GM12878 (cell line): Measurements from ENCODE around the gene NDOR1. TPM values are rescaled to one million over a fixed set of nuclear protein-coding genes. Genes with fewer than 3 reads are reported as not detected.

Experiments used
- ATAC-seq: fragments of 200-7000 bp; cut with Tn5 transposase; 3 replicates; pipeline ENCODE4 v1.9.1; 2020; ENCODE audit warnings: mild to moderate bottlenecking, moderate library complexity
- BruUV-seq: library from RNA; stranded (reverse); fragments of 400-500 nt; replicated peaks from 2 replicates; lab custom pipeline; 2021; lab: Mats Ljungman, UMichigan
- CTCF ChIA-PET: fragments of 300-600 bp; sonication (Branson Sonifier 250); formaldehyde crosslinking; extraction: SDS; loops from one replicate; lab custom pipeline; 2021; ENCODE audit warnings: inconsistent platforms; lab: Yijun Ruan, JAX
- POLR2A ChIA-PET: fragments of 350-600 bp; formaldehyde crosslinking; extraction: SDS; loops from one replicate; lab custom pipeline; 2021; ENCODE audit warnings: inconsistent platforms; lab: Charles Lee
- RAD21 ChIA-PET: fragments of 300-600 bp; sonication (Branson Sonifier 250); formaldehyde crosslinking; loops from one replicate; lab custom pipeline; 2023; ENCODE audit warnings: antibody characterized with exemption; ENCODE audit not compliant: unreplicated experiment; lab: Charles Lee
- SMC1A ChIA-PET: fragments of 300-600 bp; sonication (Branson Sonifier 250); formaldehyde crosslinking; loops from one replicate; lab custom pipeline; 2023; ENCODE audit not compliant: unreplicated experiment, uncharacterized antibody; lab: Charles Lee
- DNase-seq: peaks from one replicate; pipeline ENCODE4 v3.0.0-alpha.2; 2011; ENCODE audit warnings: low read depth, low spot score
- FAIRE-seq: peaks from 3 replicates; lab custom pipeline; 2011; peaks lifted over from hg19 to GRCh38; lab: Jason Lieb, UNC
- H2AFZ ChIP-seq: 2 replicates; pipeline ENCODE4 v1.6.0; 2011; ENCODE audit warnings: low read depth, low read length, control low read depth; ENCODE audit not compliant: control insufficient read depth
- H3K27ac ChIP-seq: 2 replicates; pipeline ENCODE4 v1.5.1; 2011; ENCODE audit warnings: control low read depth; ENCODE audit not compliant: control insufficient read depth, insufficient read depth
- H3K27me3 ChIP-seq, 2 experiments: replicated peaks in 1 of 2; 2 replicates each; pipeline versions ENCODE4 v1.6.0 to v1.6.1; 2011; ENCODE audit warnings: low read length in 1 of 2; ENCODE audit not compliant: control insufficient read depth in 2 of 2, insufficient read depth in 2 of 2
- H3K36me3 ChIP-seq, 2 experiments: 2 replicates each; pipeline ENCODE4 v1.5.1; 2011; ENCODE audit warnings: low read length in 1 of 2; ENCODE audit not compliant: control insufficient read depth in 2 of 2, insufficient read depth in 2 of 2
- H3K4me1 ChIP-seq: 2 replicates; pipeline ENCODE4 v1.6.1; 2011; ENCODE audit warnings: mild to moderate bottlenecking, low read length, moderate library complexity, mixed read lengths; ENCODE audit not compliant: control insufficient read depth, insufficient read depth
- H3K4me2 ChIP-seq: 2 replicates; pipeline ENCODE4 v1.6.0; 2011; ENCODE audit warnings: control low read depth; ENCODE audit not compliant: control insufficient read depth, insufficient read depth
- H3K4me3 ChIP-seq: fragments of 200-600 bp; sonication (generic); 2 replicates; pipeline ENCODE4 v1.5.1; 2016
- H3K79me2 ChIP-seq: 2 replicates; pipeline ENCODE4 v1.6.0; 2011; ENCODE audit warnings: low read length; ENCODE audit not compliant: control insufficient read depth, insufficient read depth
- H3K9ac ChIP-seq: 2 replicates; pipeline ENCODE4 v1.8.0; 2011; ENCODE audit warnings: low read length, control low read depth, mixed read lengths; ENCODE audit not compliant: control insufficient read depth, insufficient read depth
- H3K9me3 ChIP-seq: replicated peaks from 3 replicates; pipeline ENCODE4 v1.5.1; 2011; ENCODE audit warnings: mild to moderate bottlenecking, low read length; ENCODE audit not compliant: control insufficient read depth, insufficient read depth
- H4K20me1 ChIP-seq: 2 replicates; pipeline ENCODE4 v1.6.0; 2011; ENCODE audit not compliant: control insufficient read depth, insufficient read depth
- ATF3 ChIP-seq: IDR thresholded peaks from 2 replicates; pipeline ENCODE4 v1.6.1; 2011; ENCODE audit warnings: low read depth, mild to moderate bottlenecking, low read length, moderate library complexity, borderline replicate concordance; ENCODE audit errors: extremely low read depth
- CEBPZ ChIP-seq: fragments of 150-350 bp; IDR thresholded peaks from 2 replicates; pipeline ENCODE4 v1.6.1; 2016; ENCODE audit warnings: low read depth, low read length
- CTCF ChIP-seq, 3 experiments: IDR thresholded peaks in 2 of 3; conservative IDR thresholded peaks in 1 of 3; 2 replicates each; pipeline ENCODE4 v1.5.1; 2011; ENCODE audit warnings: low read depth in 3 of 3, low read length in 3 of 3, mild to moderate bottlenecking in 3 of 3, control low read depth in 2 of 3, moderate library complexity in 2 of 3, inconsistent platforms in 1 of 3, mixed read lengths in 1 of 3; ENCODE audit not compliant: control insufficient read depth in 2 of 3, insufficient read depth in 1 of 3; ENCODE audit errors: extremely low read depth in 1 of 3
- E4F1 ChIP-seq: fragments of 450-650 bp; IDR thresholded peaks from 2 replicates; pipeline ENCODE4 v1.6.1; 2018; ENCODE audit warnings: borderline replicate concordance, mild to moderate bottlenecking; ENCODE audit not compliant: partially characterized antibody
- HDGF ChIP-seq: fragments of 450-650 bp; IDR thresholded peaks from 2 replicates; pipeline ENCODE4 v1.6.1; 2016; ENCODE audit warnings: antibody characterized with exemption
- MEF2B ChIP-seq: fragments of 450-650 bp; IDR thresholded peaks from 2 replicates; pipeline ENCODE4 v1.6.1; 2018; ENCODE audit warnings: mild to moderate bottlenecking, moderate library complexity; ENCODE audit not compliant: partially characterized antibody, poor library complexity, severe bottlenecking
- RELB ChIP-seq: fragments of 450-650 bp; IDR thresholded peaks from 2 replicates; pipeline ENCODE4 v1.6.1; 2017; ENCODE audit warnings: low read depth, mild to moderate bottlenecking, moderate library complexity
- RUNX3 ChIP-seq: IDR thresholded peaks from 2 replicates; pipeline ENCODE4 v1.6.1; 2012; ENCODE audit warnings: low read length, inconsistent platforms
- SMARCA5 ChIP-seq: fragments of 450-650 bp; IDR thresholded peaks from 2 replicates; pipeline ENCODE4 v1.6.1; 2017; ENCODE audit warnings: mild to moderate bottlenecking
- SMC3 ChIP-seq: IDR thresholded peaks from 2 replicates; pipeline ENCODE4 v1.6.1; 2011; ENCODE audit warnings: low read length, improper control_type of control experiment, borderline replicate concordance
- SRF ChIP-seq, 2 experiments: IDR thresholded peaks; 2 replicates each; pipeline ENCODE4 v1.6.1; 2011; ENCODE audit warnings: low read depth in 2 of 2, low read length in 2 of 2, mild to moderate bottlenecking in 1 of 2, moderate library complexity in 1 of 2
- WGBS: methylation state at CpG from one replicate; pipeline ENCODE4 v1.1.6; 2016; ENCODE audit warnings: low lambda C conversion rate; ENCODE audit not compliant: insufficient replicate concordance, insufficient coverage; ENCODE audit errors: missing lambda C conversion rate; 5-methylcytosine and 5-hydroxymethylcytosine counted together
- in situ Hi-C: fragments of 300-500 bp; cut with MboI; formaldehyde crosslinking; loops from 9 replicates; pipeline ENCODE4 v1.14.3; 2018; ENCODE audit warnings: mixed read lengths
- intact Hi-C: fragments of 100-400 bp; cut with micrococcal nuclease; formaldehyde crosslinking; loops from one replicate; pipeline ENCODE4 v1.14.2; 2022; ENCODE audit not compliant: unreplicated experiment
- polyA plus RNA-seq, 11 experiments: library from polyadenylated mRNA; depleted of rRNA in 4 of 11; unstranded in 6 of 11; stranded (reverse) in 5 of 11; fragments of >200 nt; fragmentation: Nextera tagmentation in 4 of 11; fragmentation: Illumina TruSeq in 1 of 11; extraction: Ambion mirVana in 4 of 11; extraction: Trizol in 1 of 11; gene quantifications; 1 replicate in 1 of 11; 2 replicates in 10 of 11; pipeline versions ENCODE4 v1.2.1 to v1.2.3, GENCODE V29; 2011 to 2016; ENCODE audit warnings: inconsistent platforms in 2 of 11, missing spikeins in 2 of 11, low read depth in 1 of 11
- total RNA-seq, 4 experiments: library from RNA; depleted of rRNA in 3 of 4; stranded (reverse); fragments of >200 nt in 3 of 4; fragmentation: Illumina TruSeq in 1 of 4; extraction: Trizol in 1 of 4; gene quantifications; 2 replicates each; pipeline versions ENCODE4 v1.2.1 to v1.2.3, GENCODE V29; 2013 to 2021

NDOR1 gene
- total and polyA plus RNA-seq, 10 of the 15 experiments (the other 5 are each of a cell fraction or from before 2014, with no cell fraction given), result 0.04 to 32.9 (median 11.1) TPM

- BruUV-seq, result no TSS peak
- RAD21 ChIA-PET, result interaction anchor here (0.6 to 2.2 kb wide), 6 partner anchors 15 to 343 kb away, joined by 3 to 13 read pairs (median 5); partner anchors contain the start of gene TUBB4B
- Histone ChIP-seq H3K4me2 (peak overlapping the region; percentile 81), H3K36me3 (peaks cover 2 to 8% of the 10 kb centered on the region in 2 experiments; a peak in 3 of 4 replicates), H3K27me3 (no peaks in the 10 kb centered on the region), H3K4me1 (peaks cover 14% of the 10 kb centered on the region), H3K4me3 (peak overlapping the region; percentile 93), H3K9ac (peak overlapping the region; percentile 74), H3K9me3 (no peaks in the 10 kb centered on the region), H2AFZ (peak overlapping the region; percentile 78), H3K79me2 (peaks cover 18% of the 10 kb centered on the region), H3K27ac (peak overlapping the region; percentile 77), H4K20me1 (no peaks in the 10 kb centered on the region)
- SMC1A ChIA-PET, result interaction anchor here (1.6 kb wide), 1 partner anchor 19 kb away, joined by 5 read pairs; no protein-coding TSS in a partner anchor
- in situ Hi-C loops, result no loop called here
- 1% methylated on average over 51 of the region's 51 CpGs for WGBS
- FAIRE-seq (no peak), DNase-seq (no peak), ATAC-seq (peak; percentile 47)
- intact Hi-C loops, result no loop called here
- CTCF ChIA-PET, result interaction anchor here (1.0 to 1.6 kb wide), 7 partner anchors 9 to 27 kb away, joined by 3 to 7 read pairs (median 4); partner anchors contain the start of gene TUBB4B
- POLR2A ChIA-PET, result interaction anchor here (0.6 to 6.2 kb wide), 8 partner anchors 12 to 105 kb away, joined by 3 to 112 read pairs (median 6); partner anchors contain the start of gene TUBB4B
- TF ChIP-seq CTCF (IDR thresholded peaks at IDR 0.05 in 2 of 3, conservative IDR thresholded peaks at IDR 0.05 in 1 of 3; ENCODE audit: control insufficient read depth in 2 of 3, extremely low read depth in 1 of 3, insufficient read depth in 1 of 3, low read depth in 3 of 3, low read length in 3 of 3), result no peak
- no peak for TF ChIP-seq HDGF
- TF ChIP-seq SRF (IDR thresholded peaks at IDR 0.05; ENCODE audit: low read depth in 2 of 2, low read length in 2 of 2), result no peak
- no peak for TF ChIP-seq E4F1
- no peak for TF ChIP-seq SMC3
- TF ChIP-seq ATF3, result no peak
- no peak for TF ChIP-seq MEF2B
- TF ChIP-seq RELB, result no peak
- no peak for TF ChIP-seq SMARCA5
- peak; percentile 54; the same call in 1 of the 2 replicates for TF ChIP-seq RUNX3
- no peak for TF ChIP-seq CEBPZ
Observed at GRCh38 chr9:137255448-137256114, 50.1 kb downstream of the NDOR1 start.
